MM.1S (cell line): Measurements from ENCODE around the gene CHAMP1.

Experiments
- DNase-seq: peaks from one replicate; pipeline ENCODE4 v3.0.0-alpha.2; 2015
- H2AFZ ChIP-seq: fragments of 300-600 bp; sonication (generic); 2 replicates; pipeline ENCODE4 v1.6.0; 2016; ENCODE audit warnings: antibody characterized with exemption, low read length
- H3F3A ChIP-seq: fragments of 300-600 bp; sonication (generic); 2 replicates; pipeline ENCODE4 v1.6.1; 2016; ENCODE audit warnings: mild to moderate bottlenecking, antibody characterized with exemption, low read length, moderate library complexity, mixed read lengths; ENCODE audit not compliant: insufficient read depth
- H3K27ac ChIP-seq: fragments of 300-600 bp; sonication (generic); 2 replicates; pipeline ENCODE4 v1.5.1; 2016; ENCODE audit warnings: mild to moderate bottlenecking, low read length
- H3K27me3 ChIP-seq: fragments of 300-600 bp; sonication (generic); replicated peaks from 2 replicates; pipeline ENCODE4 v1.6.0; 2016; ENCODE audit warnings: low read length; ENCODE audit not compliant: insufficient read depth
- H3K36me3 ChIP-seq: fragments of 300-600 bp; sonication (generic); replicated peaks from 2 replicates; pipeline ENCODE4 v1.6.1; 2016; ENCODE audit warnings: mild to moderate bottlenecking, low read length, mixed read lengths; ENCODE audit not compliant: insufficient read depth
- H3K4me1 ChIP-seq: fragments of 300-600 bp; sonication (generic); 2 replicates; pipeline ENCODE4 v1.6.1; 2016; ENCODE audit warnings: low read length, mixed read lengths
- H3K4me2 ChIP-seq: fragments of 300-600 bp; sonication (generic); 2 replicates; pipeline ENCODE4 v1.6.0; 2016; ENCODE audit warnings: low read depth, low read length
- H3K4me3 ChIP-seq: fragments of 300-600 bp; sonication (generic); 2 replicates; pipeline ENCODE4 v1.5.1; 2016; ENCODE audit warnings: low read length, mixed read lengths
- H3K79me2 ChIP-seq: fragments of 300-600 bp; sonication (generic); 2 replicates; pipeline ENCODE4 v1.6.1; 2016; ENCODE audit warnings: mixed run types, low read length, mixed read lengths
- H3K9ac ChIP-seq: fragments of 300-600 bp; sonication (generic); 2 replicates; pipeline ENCODE4 v1.6.1; 2016; ENCODE audit warnings: low read length, mixed read lengths
- H3K9me2 ChIP-seq: fragments of 300-600 bp; sonication (generic); replicated peaks from 2 replicates; pipeline ENCODE4 v1.6.1; 2016; ENCODE audit warnings: mild to moderate bottlenecking, low read length, mixed read lengths; ENCODE audit not compliant: insufficient read depth
- H3K9me3 ChIP-seq: fragments of 300-600 bp; sonication (generic); replicated peaks from 2 replicates; pipeline ENCODE4 v1.6.1; 2016; ENCODE audit warnings: mild to moderate bottlenecking, low read length, mixed read lengths; ENCODE audit not compliant: insufficient read depth
- H4K20me1 ChIP-seq: fragments of 300-600 bp; sonication (generic); 2 replicates; pipeline ENCODE4 v1.6.1; 2016; ENCODE audit warnings: mild to moderate bottlenecking, low read length, moderate library complexity, mixed read lengths; ENCODE audit not compliant: insufficient read depth
- CTCF ChIP-seq: fragments of 300-600 bp; sonication (generic); IDR thresholded peaks from 2 replicates; pipeline ENCODE4 v1.5.1; 2016; ENCODE audit warnings: antibody characterized with exemption, low read length, mixed read lengths
- EZH2 ChIP-seq: fragments of 300-600 bp; sonication (generic); optimal IDR thresholded peaks from 2 replicates; pipeline ENCODE3; 2017; ENCODE audit warnings: low read depth, mild to moderate bottlenecking, antibody characterized with exemption, low read length, mixed read lengths
- EZH2phosphoT487 ChIP-seq: fragments of 300-600 bp; sonication (generic); IDR thresholded peaks from 2 replicates; pipeline ENCODE4 v1.6.1; 2018; ENCODE audit warnings: antibody characterized with exemption, low read length

The CHAMP1 gene

DNA sequence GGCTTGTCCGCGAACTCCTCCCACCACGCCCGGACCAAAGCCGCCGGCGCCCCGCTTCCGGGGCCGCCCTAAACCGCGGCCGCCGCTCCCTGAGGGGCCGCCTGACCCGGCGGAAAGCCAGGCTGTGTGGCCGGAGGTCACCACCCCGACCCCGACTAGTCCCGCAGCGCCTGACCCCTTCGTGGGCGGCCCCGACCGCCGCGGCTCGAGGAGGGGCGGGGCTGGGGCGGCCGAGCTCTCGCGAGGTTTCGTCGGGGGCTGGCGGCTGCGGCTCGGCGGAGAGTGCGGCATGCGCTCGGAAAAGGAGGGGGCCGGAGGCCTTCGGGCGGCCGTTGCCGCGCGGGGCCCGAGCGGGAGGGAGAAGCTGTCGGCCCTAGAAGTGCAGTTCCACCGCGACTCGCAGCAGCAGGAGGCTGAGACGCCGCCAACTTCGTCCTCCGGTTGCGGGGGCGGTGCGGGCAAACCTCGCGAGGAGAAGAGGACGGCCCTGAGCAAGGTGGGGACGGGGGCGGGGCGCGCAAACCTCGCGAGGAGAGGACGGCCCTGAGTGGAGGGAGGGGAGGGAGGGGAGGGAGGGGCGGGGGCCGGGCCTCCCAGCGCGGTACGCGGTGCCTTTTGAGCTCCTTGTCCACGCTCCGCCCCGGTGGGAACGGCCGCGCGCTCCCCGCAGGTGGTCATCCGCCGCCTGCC, 32.8 kb upstream of the CHAMP1 start, which contains the start of gene UPF3A:
TSS of gene UPF3A (plus strand) at position 251 of the 690 bp plus-strand sequence. CDS start at position 290, 39 bp downstream.
- peak; percentile 90 for DNase-seq
- Histone ChIP-seq H4K20me1 (no peaks in the 10 kb centered on the region), H3K27me3 (no peaks in the 10 kb centered on the region), H3K9ac (peak within 1 kb of the TSS; percentile 98), H3K27ac (peak within 1 kb of the TSS; percentile 100), H3K4me1 (peaks cover 42% of the 10 kb centered on the region), H3K36me3 (0 out of 2 replicates have a peak, but pooled peaks cover 8% of the 10 kb centered on the region), H3K9me3 (no peaks in the 10 kb centered on the region), H2AFZ (peak within 1 kb of the TSS; percentile 49), H3K9me2 (no peaks in the 10 kb centered on the region), H3K4me3 (peak within 1 kb of the TSS; percentile 81), H3K4me2 (peak within 1 kb of the TSS; percentile 73), H3K79me2 (peaks cover 59% of the 10 kb centered on the region), H3F3A (peaks cover 37% of the 10 kb centered on the region)
- no peak for TF ChIP-seq CTCF

DNA sequence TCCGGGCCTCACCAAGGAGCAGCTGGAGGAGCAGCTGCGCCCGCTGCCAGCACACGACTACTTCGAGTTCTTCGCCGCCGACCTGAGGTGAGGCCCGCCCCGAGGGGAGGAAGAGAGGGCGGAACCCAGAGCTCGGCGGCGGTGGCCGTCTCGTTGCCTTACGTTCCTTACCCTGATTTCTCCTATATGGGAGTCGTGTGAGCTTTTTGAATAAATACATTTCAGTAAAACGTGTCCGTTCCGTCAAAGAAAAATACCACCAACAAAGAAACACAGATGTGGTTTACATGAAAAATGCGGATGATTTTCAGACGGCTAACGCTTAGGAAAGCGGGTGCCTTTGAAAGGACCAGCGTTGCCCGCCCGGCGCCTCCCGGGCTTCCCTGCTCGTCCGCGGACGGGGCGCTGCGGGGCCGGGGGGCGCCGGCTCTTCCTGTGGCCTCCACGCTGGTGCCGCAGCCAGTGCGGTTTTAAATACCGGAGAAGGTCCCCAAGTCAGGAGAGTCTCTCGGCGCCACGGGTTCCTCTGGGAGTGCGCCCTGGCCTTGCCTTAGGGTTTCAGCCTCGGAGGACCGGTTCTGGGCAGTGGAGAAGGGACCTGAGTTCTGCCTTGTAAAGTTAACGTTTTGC, 32.1 kb upstream of the CHAMP1 start:
- H3K4me2 ChIP-seq, result peak overlapping the region; percentile 50
- peak overlapping the region; percentile 16; the same call in 1 of the 2 replicates for H2AFZ ChIP-seq
- no peaks in the 10 kb centered on the region for H4K20me1 ChIP-seq
- no peaks in the 10 kb centered on the region for H3K9me2 ChIP-seq
- TF ChIP-seq EZH2phosphoT487, result no peak
- no peak for TF ChIP-seq CTCF
- TF ChIP-seq EZH2, result no peak
- peaks cover 37% of the 10 kb centered on the region for H3F3A ChIP-seq
- peaks cover 62% of the 10 kb centered on the region for H3K79me2 ChIP-seq
- H3K9ac ChIP-seq, result peak overlapping the region; percentile 95
- H3K27ac ChIP-seq, result peak overlapping the region; percentile 100
- peak; percentile 76 for DNase-seq
- no peaks in the 10 kb centered on the region for H3K9me3 ChIP-seq
- peaks cover 38% of the 10 kb centered on the region for H3K4me1 ChIP-seq
- H3K27me3 ChIP-seq, result no peaks in the 10 kb centered on the region
- H3K36me3 ChIP-seq, result 0 out of 2 replicates have a peak, but pooled peaks cover 11% of the 10 kb centered on the region
- peak overlapping the region; percentile 81 for H3K4me3 ChIP-seq

DNA sequence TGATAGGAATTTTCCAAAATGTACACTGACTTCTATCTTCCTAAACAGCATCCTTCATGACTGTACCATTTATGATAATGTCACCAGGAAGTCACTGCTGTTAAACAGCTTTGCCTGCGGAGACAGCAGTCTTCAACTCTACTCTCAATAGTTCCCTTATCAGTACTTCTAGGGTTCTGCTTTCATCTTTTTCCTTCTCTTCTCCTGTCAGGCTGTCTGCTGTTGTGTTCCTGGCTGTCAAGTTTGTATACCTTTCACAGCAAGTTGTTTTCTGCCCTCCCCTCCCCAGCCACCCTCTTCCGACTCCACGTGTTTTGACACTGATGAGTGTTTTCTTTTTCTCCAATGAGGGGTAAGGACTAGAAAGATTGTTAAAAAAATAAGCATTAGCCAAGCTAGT, 30.7 kb upstream of the CHAMP1 start:
- peak overlapping the region; percentile 50; the same call in 1 of the 2 replicates for H3K4me2 ChIP-seq
- H3K27me3 ChIP-seq, result no peaks in the 10 kb centered on the region
- H3K4me3 ChIP-seq, result no peak overlapping the region
- H3K4me1 ChIP-seq, result peaks cover 27% of the 10 kb centered on the region
- peaks cover 24% of the 10 kb centered on the region for H3F3A ChIP-seq
- H3K79me2 ChIP-seq, result peaks cover 70% of the 10 kb centered on the region
- no peak overlapping the region for H3K27ac ChIP-seq
- no peak for DNase-seq
- H3K9me3 ChIP-seq, result no peaks in the 10 kb centered on the region
- H2AFZ ChIP-seq, result no peak overlapping the region
- H4K20me1 ChIP-seq, result no peaks in the 10 kb centered on the region
- H3K9ac ChIP-seq, result no peak overlapping the region
- H3K9me2 ChIP-seq, result no peaks in the 10 kb centered on the region
- H3K36me3 ChIP-seq, result 0 out of 2 replicates have a peak, but pooled peaks cover 11% of the 10 kb centered on the region
- no peak for TF ChIP-seq EZH2
